IPS DF 4.7 (cell line): ENCODE data around the gene MYBL2.

Experiments used
- DNase-seq: peaks from one replicate; pipeline ENCODE4 v3.0.0-alpha.2; 2013; ENCODE audit warnings: low spot score; ENCODE audit errors: extremely low read depth

The MYBL2 gene

GRCh38 chr20:43681991-43682410 lies 15.1 kb downstream of the MYBL2 start:
- DNase-seq: no peak

DNA sequence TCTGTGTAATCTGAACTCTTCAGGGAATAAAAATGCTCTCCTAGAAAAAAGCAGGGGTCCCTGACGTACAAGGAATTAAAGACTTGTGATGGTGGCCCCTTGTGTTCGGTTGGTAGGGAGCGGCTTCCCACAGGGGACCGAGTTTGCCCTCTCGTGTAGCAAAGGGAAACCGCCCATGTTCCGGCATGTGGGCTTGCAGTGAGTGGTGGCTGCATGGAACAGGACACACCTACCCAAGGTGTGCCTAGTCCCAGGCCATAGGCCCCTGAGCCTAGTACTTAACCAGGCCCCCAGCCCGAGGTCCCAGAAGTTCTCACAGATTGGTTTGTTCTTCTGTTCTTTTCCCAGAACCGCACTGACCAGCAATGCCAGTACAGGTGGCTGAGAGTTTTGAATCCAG lies 15.5 kb downstream of the MYBL2 start:
- DNase-seq: no peak

DNA sequence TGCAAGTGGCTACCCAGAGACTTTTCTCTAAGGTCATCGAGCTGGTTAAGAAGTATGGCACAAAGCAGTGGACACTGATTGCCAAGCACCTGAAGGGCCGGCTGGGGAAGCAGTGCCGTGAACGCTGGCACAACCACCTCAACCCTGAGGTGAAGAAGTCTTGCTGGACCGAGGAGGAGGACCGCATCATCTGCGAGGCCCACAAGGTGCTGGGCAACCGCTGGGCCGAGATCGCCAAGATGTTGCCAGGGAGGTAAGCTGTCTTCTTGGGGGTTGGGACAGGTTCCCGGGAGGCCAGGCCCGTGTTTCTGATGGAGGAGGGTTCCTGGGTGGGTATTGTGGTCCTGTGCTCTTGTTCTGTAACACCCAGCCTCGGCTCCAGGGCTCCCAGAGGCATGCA lies 19.9 kb downstream of the MYBL2 start:
- no peak for DNase-seq

- no peak for DNase-seq
These were observed 22.3 kb downstream of the MYBL2 start for GRCh38 chr20:43689165-43689564.

GRCh38 chr20:43690943-43691598 lies 24.2 kb downstream of the MYBL2 start:
- no peak for DNase-seq

DNA sequence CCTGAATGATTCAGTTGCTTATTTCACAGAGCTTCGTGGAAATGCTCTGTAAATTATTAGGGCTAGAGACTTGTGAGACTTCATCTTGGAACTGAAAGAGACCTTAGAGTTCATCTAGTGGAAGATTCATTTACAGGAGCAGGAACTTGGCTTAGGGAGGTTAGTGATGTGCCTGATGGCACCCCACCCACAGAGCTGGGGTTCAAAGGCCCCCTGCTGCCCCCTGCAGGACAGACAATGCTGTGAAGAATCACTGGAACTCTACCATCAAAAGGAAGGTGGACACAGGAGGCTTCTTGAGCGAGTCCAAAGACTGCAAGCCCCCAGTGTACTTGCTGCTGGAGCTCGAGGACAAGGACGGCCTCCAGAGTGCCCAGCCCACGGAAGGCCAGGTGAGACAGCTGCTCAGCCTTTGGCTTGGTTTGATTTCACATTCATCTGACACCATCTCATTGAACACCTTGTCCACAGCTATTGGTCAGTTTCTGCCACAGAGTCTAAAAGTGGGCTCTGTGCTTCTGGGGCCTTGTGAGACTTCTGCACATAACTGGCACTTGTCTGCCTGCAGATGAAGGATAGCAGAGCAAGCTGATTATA lies 25.1 kb downstream of the MYBL2 start:
- DNase-seq: no peak

DNA sequence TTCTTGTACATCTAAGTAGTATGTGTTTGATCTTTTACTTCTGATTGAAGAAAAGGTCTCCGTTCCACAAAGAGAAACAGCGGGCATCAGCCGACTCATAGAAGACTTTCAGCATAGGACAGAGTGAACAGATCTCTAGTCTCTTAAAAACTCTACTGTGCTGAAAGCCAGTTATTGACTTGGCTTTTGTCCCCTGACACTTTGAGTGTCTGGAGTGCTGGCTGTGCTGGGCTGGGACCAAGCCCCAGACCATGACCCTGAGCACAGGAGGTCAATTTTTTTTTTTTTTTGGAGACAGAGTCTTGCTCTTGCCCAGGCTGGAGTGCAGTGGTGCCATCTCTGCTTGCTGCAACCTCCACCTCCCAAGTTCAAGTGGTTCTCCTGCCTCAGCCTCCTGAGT lies 27.8 kb downstream of the MYBL2 start:
- no peak for DNase-seq

DNA sequence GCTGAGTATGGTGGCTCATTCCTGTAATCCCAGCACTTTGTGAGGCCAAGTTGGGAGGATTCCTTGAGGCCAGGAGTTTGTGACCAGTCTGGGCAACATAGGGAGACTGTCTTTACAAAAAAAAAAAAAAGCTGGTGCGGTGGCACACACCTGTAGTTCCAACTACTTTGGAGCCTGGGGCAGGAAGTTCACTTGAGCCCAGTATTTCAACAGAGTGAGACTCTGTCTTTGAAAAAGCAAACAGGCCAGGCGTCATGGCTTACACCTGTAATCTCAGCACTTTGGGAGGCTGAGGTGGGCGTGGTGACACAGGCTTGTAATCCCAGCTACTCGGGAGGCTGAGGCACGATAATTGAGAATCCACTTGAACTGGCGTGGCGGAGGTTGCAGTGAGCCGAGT lies 28.7 kb downstream of the MYBL2 start:
- DNase-seq: no peak

GRCh38 chr20:43699941-43700565 lies 33.1 kb downstream of the MYBL2 start:
- DNase-seq: no peak

- DNase-seq: no peak
These were observed 33.7 kb downstream of the MYBL2 start for GRCh38 chr20:43700627-43701026.

- no peak for DNase-seq
These were observed 35.6 kb downstream of the MYBL2 start for GRCh38 chr20:43702502-43702901.

DNA sequence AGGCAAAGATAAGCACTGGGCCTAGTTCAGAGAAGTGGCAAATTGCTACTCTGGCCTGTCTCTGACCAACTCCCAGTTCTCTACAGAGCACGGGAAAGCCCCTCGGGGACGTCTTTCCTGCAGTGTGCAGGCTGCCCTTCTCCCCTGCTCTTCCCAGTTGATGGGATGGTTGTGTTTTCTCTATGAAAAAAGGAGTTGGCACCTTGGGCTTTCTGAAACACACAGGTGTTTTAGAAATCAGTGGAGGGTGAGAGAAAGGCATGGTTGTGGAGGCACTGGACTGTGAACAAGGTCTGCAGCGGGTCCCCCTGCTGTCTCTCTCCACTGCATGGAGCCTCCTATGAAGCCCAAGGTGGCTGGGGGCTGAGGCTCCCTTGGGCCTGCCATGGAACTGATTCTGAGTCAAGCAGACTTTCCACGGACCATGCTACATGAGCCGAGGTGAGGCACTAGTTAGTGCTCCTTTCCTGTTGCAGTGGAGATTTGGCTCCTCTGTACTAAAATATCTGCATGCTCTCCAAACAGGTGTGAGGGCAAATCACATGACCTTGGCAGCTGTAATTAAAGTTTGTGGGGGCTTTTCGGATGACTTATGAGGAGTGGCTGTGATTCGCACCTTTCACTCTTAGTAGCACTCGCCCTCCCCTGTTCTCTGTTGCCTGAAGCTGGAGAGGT lies 43.6 kb downstream of the MYBL2 start:
- no peak for DNase-seq

DNA sequence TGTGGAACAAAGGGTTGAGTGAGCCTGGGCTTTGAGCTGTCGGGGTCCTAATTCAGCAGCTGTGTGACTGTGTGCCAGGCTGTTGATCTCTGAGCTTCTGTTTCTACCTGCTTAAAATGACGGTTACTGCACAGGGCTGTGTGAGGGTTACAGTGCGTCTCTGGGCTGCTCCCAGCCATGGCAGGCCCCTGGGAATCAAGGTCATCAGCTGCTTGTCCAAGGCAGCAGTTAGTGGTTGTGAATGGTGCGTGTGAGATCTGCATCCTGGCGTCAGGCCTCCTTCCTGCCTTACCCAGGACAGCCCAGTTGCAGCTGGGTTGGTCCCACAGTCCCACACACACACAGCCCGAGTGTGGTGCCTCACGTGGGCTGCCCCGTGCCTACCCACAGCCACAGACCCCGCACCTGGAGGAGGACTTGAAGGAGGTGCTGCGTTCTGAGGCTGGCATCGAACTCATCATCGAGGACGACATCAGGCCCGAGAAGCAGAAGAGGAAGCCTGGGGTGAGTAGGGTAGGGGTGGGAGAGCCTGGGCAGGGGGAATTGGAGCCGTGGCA lies 44.3 kb downstream of the MYBL2 start:
- no peak for DNase-seq

GRCh38 chr20:43715044-43715443 lies 48.1 kb downstream of the MYBL2 start:
- no peak for DNase-seq

GRCh38 chr20:43715511-43715910 lies 48.6 kb downstream of the MYBL2 start:
- DNase-seq: no peak

DNA sequence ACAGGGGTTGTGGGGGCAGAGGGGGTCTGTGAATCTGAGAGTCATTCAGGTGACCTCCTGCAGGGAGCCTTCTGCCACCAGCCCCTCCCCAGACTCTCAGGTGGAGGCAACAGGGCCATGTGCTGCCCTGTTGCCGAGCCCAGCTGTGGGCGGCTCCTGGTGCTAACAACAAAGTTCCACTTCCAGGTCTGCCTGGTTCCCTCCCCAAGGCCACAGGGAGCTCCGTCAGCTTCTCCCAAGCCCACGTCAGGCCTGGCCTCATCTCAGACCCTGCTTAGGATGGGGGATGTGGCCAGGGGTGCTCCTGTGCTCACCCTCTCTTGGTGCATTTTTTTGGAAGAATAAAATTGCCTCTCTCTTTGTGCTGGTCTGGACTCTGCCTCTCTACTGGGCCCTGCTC lies 49.2 kb downstream of the MYBL2 start:
- no peak for DNase-seq

DNA sequence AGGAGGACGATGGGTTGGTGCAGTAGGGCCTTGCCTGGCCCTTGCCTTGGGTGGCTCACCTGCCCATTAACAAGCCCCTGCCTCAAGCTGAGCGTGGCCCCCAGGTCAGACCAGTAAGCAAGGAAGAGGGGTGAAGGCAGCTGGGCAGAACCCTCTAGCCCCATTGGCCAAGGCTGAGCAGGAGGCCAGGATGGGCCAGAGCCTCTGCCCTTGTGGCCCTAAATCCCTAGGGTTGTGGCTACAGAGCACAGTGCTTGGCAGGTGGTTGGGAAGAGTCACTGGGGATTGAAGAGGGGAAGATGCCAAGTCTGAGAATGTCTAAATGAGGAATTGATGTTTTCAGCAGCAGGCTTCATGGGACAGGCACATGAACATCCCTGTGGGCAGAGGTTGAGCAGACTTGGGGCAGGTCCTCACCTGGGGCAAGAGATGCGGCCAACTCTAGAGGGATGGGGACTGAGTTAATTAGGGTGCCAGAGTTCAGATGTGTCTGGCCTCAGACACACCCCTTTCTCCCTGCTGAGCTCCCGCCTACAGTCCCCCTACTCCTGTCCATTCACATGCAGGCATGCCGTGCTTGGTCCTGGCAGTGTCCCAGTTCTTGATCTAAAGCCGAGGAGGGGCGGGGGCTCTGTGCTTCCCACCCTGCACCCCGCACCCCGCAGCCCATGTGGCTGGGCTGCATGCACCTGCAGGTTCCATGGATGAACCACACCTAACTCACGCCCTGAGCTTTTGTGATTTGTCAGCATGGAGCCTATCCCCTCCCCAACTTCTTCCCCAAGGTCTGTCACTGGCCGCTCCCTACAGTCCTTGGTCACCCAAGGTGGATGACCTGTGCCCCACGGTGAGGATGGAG lies 50.1 kb downstream of the MYBL2 start:
- DNase-seq: no peak

DNA sequence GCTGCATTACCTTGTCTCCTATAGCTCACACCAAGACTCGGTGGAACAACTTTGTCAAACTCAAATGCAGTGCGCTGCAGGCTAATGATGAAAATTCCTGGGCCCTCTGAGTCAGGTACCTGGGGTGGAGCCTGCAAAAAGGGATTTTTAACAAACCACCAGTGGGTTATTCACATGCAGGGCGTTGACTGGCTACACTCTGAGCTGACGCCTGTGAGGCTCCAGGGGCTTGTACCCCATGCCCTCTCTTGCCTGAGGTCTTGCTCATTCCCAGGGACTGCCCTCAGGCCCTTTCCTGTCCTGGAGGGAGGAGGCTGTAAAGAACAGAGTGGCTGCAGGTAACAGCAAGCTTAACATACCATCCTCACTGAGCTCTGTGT lies 50.7 kb downstream of the MYBL2 start:
- no peak for DNase-seq

DNA sequence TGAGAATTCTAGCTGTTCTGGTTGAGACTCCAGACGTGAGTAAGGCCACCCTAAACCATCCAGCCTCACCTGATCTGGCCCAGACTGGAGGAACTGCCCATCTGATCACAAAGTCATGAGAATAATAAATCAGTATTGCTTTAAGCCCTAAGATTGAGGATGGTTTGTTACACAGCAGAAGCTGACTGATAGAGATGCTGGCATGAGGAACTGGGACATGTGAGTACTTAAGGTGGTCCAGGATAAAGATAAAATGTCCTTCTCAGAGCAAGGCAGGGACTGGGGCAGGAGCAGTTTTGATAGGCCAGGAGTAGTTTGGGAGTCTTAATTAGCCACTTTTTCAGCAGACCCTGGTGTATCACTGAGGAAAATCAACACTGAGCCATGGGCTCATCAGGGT lies 53.1 kb downstream of the MYBL2 start:
- DNase-seq: no peak

- no peak for DNase-seq
These were observed 54.1 kb downstream of the MYBL2 start for GRCh38 chr20:43721097-43721428.

DNA sequence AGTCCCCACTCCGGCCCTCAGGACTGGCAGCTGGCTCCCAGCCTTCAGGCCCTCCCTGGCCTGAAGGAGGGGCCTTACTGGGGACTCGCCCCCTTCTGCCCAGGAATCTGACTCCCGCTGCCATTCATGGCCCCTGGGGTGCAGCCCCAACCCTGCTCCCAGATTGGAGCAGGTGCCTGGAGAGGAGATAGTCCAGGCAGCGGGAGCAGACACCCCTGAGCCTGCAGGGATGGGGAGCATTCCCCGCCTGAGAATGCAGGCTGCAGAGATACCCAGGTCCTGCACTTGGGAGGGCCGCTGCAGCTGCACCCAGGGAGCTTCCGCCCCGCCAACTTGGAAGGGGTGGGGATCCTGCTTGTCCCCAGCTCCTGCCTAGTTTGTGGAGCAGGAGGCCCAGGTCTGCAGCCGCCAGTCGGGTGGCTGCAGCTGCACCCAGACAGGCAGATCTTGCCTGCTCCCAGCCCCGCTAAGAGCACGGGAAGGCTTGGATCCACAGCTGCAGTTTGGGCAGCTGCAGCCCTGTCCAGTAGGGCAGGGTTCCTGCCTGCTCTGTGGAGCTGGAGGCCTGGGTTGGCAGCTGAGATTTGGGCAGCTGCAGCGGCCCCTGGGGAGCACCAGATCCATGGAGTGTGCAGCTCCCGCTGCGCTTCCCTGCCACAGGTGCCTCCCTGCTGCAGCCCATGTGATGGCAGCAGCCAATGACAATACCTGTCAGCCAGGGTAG lies 54.7 kb downstream of the MYBL2 start:
- DNase-seq: no peak
